K562 (cell line): ENCODE data around the gene RABGAP1L. TPM values are rescaled to one million over a fixed set of nuclear protein-coding genes. Genes with fewer than 3 reads are reported as not detected.
A peak's percentile ranks its signal among the peaks of the same experiment; 100 is the strongest.

ENCODE experiments used
- ATAC-seq: fragments of 200-7000 bp; cut with Tn5 transposase; 3 replicates; pipeline ENCODE4 v1.9.1; 2020; ENCODE audit warnings: moderate library complexity
- BruUV-seq: library from RNA; stranded (reverse); fragments of 400-500 nt; replicated peaks from 2 replicates; lab custom pipeline; 2021; lab: Mats Ljungman, UMichigan
- CTCF ChIA-PET: fragments of 300-600 bp; formaldehyde crosslinking; extraction: SDS; loops from one replicate; lab custom pipeline; 2021; ENCODE audit warnings: low intra/inter-chr PET ratio; lab: Yijun Ruan, JAX
- POLR2A ChIA-PET: fragments of 300-600, 350-650 bp; sonication (Branson Sonifier 250); formaldehyde crosslinking; extraction: SDS; loops from one replicate; lab custom pipeline; 2021; ENCODE audit warnings: antibody characterized with exemption, inconsistent platforms; lab: Yijun Ruan, JAX
- DNase-seq, 4 experiments: peaks; one replicate each; pipeline versions ENCODE4 v3.0.0 to v3.0.0-alpha.2; 2011 to 2018; ENCODE audit warnings: low spot score in 3 of 4, mixed read lengths in 3 of 4; ENCODE audit errors: extremely low read depth in 1 of 4
- FAIRE-seq: peaks from 2 replicates; lab custom pipeline; 2011; peaks lifted over from hg19 to GRCh38; lab: Jason Lieb, UNC
- H2AFZ ChIP-seq: 2 replicates; pipeline ENCODE4 v1.6.0; 2011; ENCODE audit warnings: low read depth, low read length, control low read depth, inconsistent platforms
- H3K27ac ChIP-seq: fragments of 200-600 bp; 3 replicates; pipeline ENCODE4 v1.8.0; 2011; ENCODE audit warnings: low read depth, mild to moderate bottlenecking, control low read depth, inconsistent platforms, low read length, moderate library complexity, mixed read lengths; ENCODE audit errors: extremely low read depth
- H3K27me3 ChIP-seq, 2 experiments: fragments of 300-600 bp in 1 of 2; 2 replicates in 1 of 2; 3 replicates in 1 of 2; pipeline versions ENCODE4 v1.6.0 to v1.8.0; 2011; ENCODE audit warnings: inconsistent platforms in 2 of 2, low read length in 2 of 2, mild to moderate bottlenecking in 1 of 2, mixed read lengths in 1 of 2, moderate library complexity in 1 of 2; ENCODE audit not compliant: control insufficient read depth in 2 of 2, insufficient read depth in 2 of 2
- H3K36me3 ChIP-seq: fragments of 300-600 bp; 3 replicates; pipeline ENCODE4 v1.8.0; 2011; ENCODE audit warnings: mild to moderate bottlenecking, low read length, inconsistent platforms; ENCODE audit not compliant: control insufficient read depth, insufficient read depth
- H3K4me1 ChIP-seq, 2 experiments: fragments of 200-600 bp in 1 of 2; replicated peaks in 1 of 2; 2 replicates in 1 of 2; 3 replicates in 1 of 2; pipeline versions ENCODE4 v1.5.1 to v1.8.0; 2011; ENCODE audit warnings: inconsistent platforms in 2 of 2, low read length in 2 of 2, mild to moderate bottlenecking in 1 of 2, mixed read lengths in 1 of 2, moderate library complexity in 1 of 2; ENCODE audit not compliant: control insufficient read depth in 2 of 2, insufficient read depth in 2 of 2
- H3K4me2 ChIP-seq: 2 replicates; pipeline ENCODE4 v1.6.1; 2011; ENCODE audit warnings: low read length, control low read depth, inconsistent platforms, mixed read lengths; ENCODE audit not compliant: insufficient read depth
- H3K4me3 ChIP-seq: fragments of 200-600 bp; sonication (generic), shearing (Covaris generic); 2 replicates; pipeline ENCODE4 v1.5.1; 2016; ENCODE audit warnings: control low read depth, inconsistent platforms
- H3K79me2 ChIP-seq: fragments of 200-600 bp; 3 replicates; pipeline ENCODE4 v1.8.0; 2011; ENCODE audit warnings: low read length, inconsistent platforms; ENCODE audit not compliant: control insufficient read depth, insufficient read depth
- H3K9ac ChIP-seq, 2 experiments: 2 replicates each; pipeline versions ENCODE4 v1.6.0 to v1.6.1; 2011; ENCODE audit warnings: low read depth in 2 of 2, low read length in 2 of 2, control low read depth in 1 of 2, inconsistent platforms in 1 of 2, mild to moderate bottlenecking in 1 of 2, mixed read lengths in 1 of 2; ENCODE audit not compliant: insufficient read depth in 1 of 2
- H3K9me1 ChIP-seq: one replicate; pipeline ENCODE4 v1.6.0; 2011; ENCODE audit warnings: inconsistent platforms, mild to moderate bottlenecking, low read length, moderate library complexity; ENCODE audit not compliant: control insufficient read depth, insufficient read depth
- H3K9me3 ChIP-seq: replicated peaks from 2 replicates; pipeline ENCODE4 v1.5.1; 2011; ENCODE audit warnings: low read depth, low read length, inconsistent platforms; ENCODE audit not compliant: control insufficient read depth, insufficient read depth
- H4K20me1 ChIP-seq: replicated peaks from 2 replicates; pipeline ENCODE4 v1.6.1; 2011; ENCODE audit warnings: low read length, inconsistent platforms, mixed read lengths; ENCODE audit not compliant: control insufficient read depth, insufficient read depth
- ESRRA ChIP-seq: fragments of 450-650 bp; IDR thresholded peaks from 2 replicates; pipeline ENCODE4 v1.6.1; 2014; ENCODE audit warnings: low read depth, mild to moderate bottlenecking, moderate library complexity, borderline replicate concordance
- FOXA1 ChIP-seq: fragments of 450-650 bp; IDR thresholded peaks from 2 replicates; pipeline ENCODE4 v1.6.1; 2016; ENCODE audit warnings: mild to moderate bottlenecking, borderline replicate concordance
- RAD21 ChIP-seq, 2 experiments: fragments of 250-450 bp in 1 of 2; fragments of 450-650 bp in 1 of 2; sonication (Bioruptor Pico) in 1 of 2; formaldehyde crosslinking in 1 of 2; IDR thresholded peaks in 1 of 2; conservative IDR thresholded peaks in 1 of 2; 2 replicates each; pipeline versions ENCODE4 v1.4.0 to v1.8.0; 2020 to 2022; ENCODE audit warnings: mild to moderate bottlenecking in 2 of 2, moderate library complexity in 1 of 2
- RB1 ChIP-seq: fragments of 450-650 bp; IDR thresholded peaks from 2 replicates; pipeline ENCODE4 v1.6.1; 2017; ENCODE audit warnings: low read depth, mild to moderate bottlenecking
- RBM17 ChIP-seq: fragments of 200-400 bp; formaldehyde crosslinking; IDR thresholded peaks from 2 replicates; pipeline ENCODE4 v1.6.1; 2017; ENCODE audit warnings: low read depth, mild to moderate bottlenecking, low read length, borderline replicate concordance
- RBM22 ChIP-seq: fragments of 200-400 bp; formaldehyde crosslinking; IDR thresholded peaks from 2 replicates; pipeline ENCODE4 v1.6.1; 2018; ENCODE audit warnings: low read length, low read depth; ENCODE audit not compliant: poor library complexity, severe bottlenecking
- RFX7 ChIP-seq: fragments of 250-450 bp; sonication (Bioruptor Pico); IDR thresholded peaks from 2 replicates; pipeline ENCODE4 v1.5.1; 2021; ENCODE audit warnings: mild to moderate bottlenecking
- ZC3H4 ChIP-seq: sonication (generic); formaldehyde crosslinking; IDR thresholded peaks from 2 replicates; pipeline ENCODE4 v1.9.0; 2021; ENCODE audit warnings: missing genetic modification reagents, borderline replicate concordance
- ZNF445 ChIP-seq: fragments of 250-450 bp; sonication (Bioruptor Pico); IDR thresholded peaks from 2 replicates; pipeline ENCODE4 v1.4.0; 2020; ENCODE audit warnings: low read depth, mild to moderate bottlenecking, moderate library complexity
- WGBS: fragments of 100-300 bp; shearing (Covaris generic); methylation state at CpG from one replicate; pipeline ENCODE4 v1.1.6; 2016; ENCODE audit warnings: low coverage, mixed read lengths; ENCODE audit not compliant: insufficient coverage; ENCODE audit errors: missing lambda C conversion rate; 5-methylcytosine and 5-hydroxymethylcytosine counted together
- in situ Hi-C: fragments of 300-500 bp; cut with MboI; formaldehyde crosslinking; loops from 4 replicates; pipeline ENCODE4 v1.15.0; 2018; ENCODE audit warnings: inconsistent platforms, mixed read lengths
- intact Hi-C: fragments of 100-400 bp; cut with micrococcal nuclease; formaldehyde crosslinking; loops from 2 replicates; pipeline ENCODE4 v1.14.2; 2022
- polyA plus RNA-seq, 8 experiments: library from polyadenylated mRNA; depleted of rRNA in 4 of 8; stranded (reverse) in 5 of 8; unstranded in 3 of 8; fragments of >200 nt; fragmentation: Nextera tagmentation in 2 of 8; fragmentation: Illumina TruSeq in 1 of 8; extraction: Ambion mirVana in 2 of 8; extraction: Trizol in 1 of 8; gene quantifications; 2 replicates each; pipeline versions ENCODE4 v1.2.1 to v1.2.3, GENCODE V29; 2011 to 2014; ENCODE audit warnings: inconsistent platforms in 1 of 8, missing spikeins in 1 of 8
- total RNA-seq, 7 experiments: library from RNA; depleted of rRNA in 6 of 7; stranded (reverse); fragments of >200 nt in 6 of 7; fragmentation: Illumina TruSeq in 2 of 7; extraction: Trizol in 2 of 7; gene quantifications; 2 replicates each; pipeline versions ENCODE4 v1.2.1 to v1.2.3, GENCODE V29; 2011 to 2021; ENCODE audit warnings: low replicate concordance in 1 of 7
- TF ChIP-seq, protein P1 (sequence below): IDR thresholded peaks from 3 replicates; pipeline ENCODE4 v1.6.1; 2011; ENCODE audit warnings: borderline replicate concordance, mild to moderate bottlenecking, moderate library complexity; ENCODE audit not compliant: insufficient read length; ENCODE audit errors: extremely low read depth
- TF ChIP-seq, protein P2 (sequence below): fragments of 250-450 bp; sonication (Bioruptor Pico); IDR thresholded peaks from 2 replicates; pipeline ENCODE4 v1.8.0; 2021; ENCODE audit warnings: mild to moderate bottlenecking, moderate library complexity

RABGAP1L gene
- total and polyA plus RNA-seq, 9 of the 15 experiments (the other 6 are each of a cell fraction or from before 2014, with no cell fraction given): 16.5 to 44.9 (median 26.7) TPM

DNA sequence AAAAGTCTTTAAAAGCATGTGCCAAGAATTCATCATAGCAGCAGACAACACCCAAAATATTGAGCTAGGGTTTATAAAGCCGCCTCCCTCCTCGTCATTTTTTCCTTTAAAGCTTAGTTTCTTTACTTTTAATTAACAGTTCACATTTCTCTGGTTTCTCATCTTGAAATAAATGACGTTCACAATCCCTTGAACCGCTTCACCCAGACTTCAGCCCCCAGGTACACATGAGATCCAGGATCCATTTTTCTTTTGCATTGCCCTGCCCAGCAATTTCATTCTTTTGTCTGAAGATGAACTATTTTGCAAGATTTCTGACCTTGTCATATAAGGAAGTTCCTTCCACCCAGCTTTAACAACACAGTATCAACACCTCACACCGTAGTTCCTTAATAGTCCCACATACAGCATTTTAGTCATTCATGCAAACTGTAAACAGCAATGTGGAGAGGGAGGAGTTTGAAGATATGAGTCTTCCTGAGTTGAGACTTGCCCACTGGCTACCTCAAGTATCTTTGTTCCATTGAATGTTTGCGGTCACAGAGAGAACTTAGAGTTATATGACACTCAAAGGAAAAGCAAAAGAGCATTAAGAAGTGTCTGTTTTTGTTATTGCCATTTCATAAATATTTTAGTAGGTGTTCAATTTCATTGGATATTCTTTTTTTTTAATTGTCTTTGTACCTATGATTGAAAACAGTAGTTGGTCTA is 805.1 kb downstream of the RABGAP1L start:
- no TSS peak for BruUV-seq
- POLR2A ChIA-PET: interaction anchor here (0.6 to 1.6 kb wide), 10 partner anchors 10 to 37 kb away, joined by 3 to 6 read pairs (median 3); no protein-coding TSS in a partner anchor
- Histone ChIP-seq H3K36me3 (peaks cover 3% of the 10 kb centered on the region; the same call in 1 of the 3 replicates), H3K27me3 (no peaks in the 10 kb centered on the region), H3K79me2 (peaks cover 4% of the 10 kb centered on the region; the same call in 1 of the 3 replicates), H3K4me2 (peak overlapping the region; percentile 75), H4K20me1 (no peaks in the 10 kb centered on the region), H2AFZ (peak overlapping the region; percentile 78), H3K9me3 (no peaks in the 10 kb centered on the region), H3K27ac (peak overlapping the region; percentile 88), H3K4me1 (peaks cover 3 to 51% of the 10 kb centered on the region in 2 experiments; a peak in 4 of 5 replicates), H3K9ac (peak overlapping the region in 1 of 2 experiments; percentile 64; a peak in 2 of 4 replicates), H3K9me1 (no peaks in the 10 kb centered on the region), H3K4me3 (peak overlapping the region; percentile 9; the same call in 1 of the 2 replicates)
- peak; percentile 90 for ATAC-seq
- CTCF ChIA-PET: interaction anchor here (0.6 kb wide), 1 partner anchor 12 kb away, joined by 6 read pairs; no protein-coding TSS in a partner anchor
- in situ Hi-C loops (no loop called here), intact Hi-C loops (loop anchor here (2.0 kb wide), 1 partner anchor 34 kb away; the partner anchor contains the start of gene CACYBP)
- WGBS: 11% methylated on average over 6 of the region's 6 CpGs
- FAIRE-seq: peak; percentile 92
- peak; percentile 22 to 90 (median 52) for DNase-seq
- TF ChIP-seq FOXA1 (no peak), RFX7 (CRISPR knock-in tag) (no peak), RBM17 (no peak), ESRRA (peak; percentile 90; the same call in 1 of the 2 replicates), ZC3H4 (CRISPR knock-in tag) (no peak), RB1 (no peak), ZNF445 (CRISPR knock-in tag) (no peak), RAD21 (CRISPR knock-in tag; conservative IDR thresholded peaks at IDR 0.05 in 1 of 2, IDR thresholded peaks at IDR 0.05 in 1 of 2) (no peak), RBM22 (no peak)
- TF ChIP-seq, protein P1, sequence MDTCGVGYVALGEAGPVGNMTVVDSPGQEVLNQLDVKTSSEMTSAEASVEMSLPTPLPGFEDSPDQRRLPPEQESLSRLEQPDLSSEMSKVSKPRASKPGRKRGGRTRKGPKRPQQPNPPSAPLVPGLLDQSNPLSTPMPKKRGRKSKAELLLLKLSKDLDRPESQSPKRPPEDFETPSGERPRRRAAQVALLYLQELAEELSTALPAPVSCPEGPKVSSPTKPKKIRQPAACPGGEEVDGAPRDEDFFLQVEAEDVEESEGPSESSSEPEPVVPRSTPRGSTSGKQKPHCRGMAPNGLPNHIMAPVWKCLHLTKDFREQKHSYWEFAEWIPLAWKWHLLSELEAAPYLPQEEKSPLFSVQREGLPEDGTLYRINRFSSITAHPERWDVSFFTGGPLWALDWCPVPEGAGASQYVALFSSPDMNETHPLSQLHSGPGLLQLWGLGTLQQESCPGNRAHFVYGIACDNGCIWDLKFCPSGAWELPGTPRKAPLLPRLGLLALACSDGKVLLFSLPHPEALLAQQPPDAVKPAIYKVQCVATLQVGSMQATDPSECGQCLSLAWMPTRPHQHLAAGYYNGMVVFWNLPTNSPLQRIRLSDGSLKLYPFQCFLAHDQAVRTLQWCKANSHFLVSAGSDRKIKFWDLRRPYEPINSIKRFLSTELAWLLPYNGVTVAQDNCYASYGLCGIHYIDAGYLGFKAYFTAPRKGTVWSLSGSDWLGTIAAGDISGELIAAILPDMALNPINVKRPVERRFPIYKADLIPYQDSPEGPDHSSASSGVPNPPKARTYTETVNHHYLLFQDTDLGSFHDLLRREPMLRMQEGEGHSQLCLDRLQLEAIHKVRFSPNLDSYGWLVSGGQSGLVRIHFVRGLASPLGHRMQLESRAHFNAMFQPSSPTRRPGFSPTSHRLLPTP: no peak
- TF ChIP-seq, protein P2, sequence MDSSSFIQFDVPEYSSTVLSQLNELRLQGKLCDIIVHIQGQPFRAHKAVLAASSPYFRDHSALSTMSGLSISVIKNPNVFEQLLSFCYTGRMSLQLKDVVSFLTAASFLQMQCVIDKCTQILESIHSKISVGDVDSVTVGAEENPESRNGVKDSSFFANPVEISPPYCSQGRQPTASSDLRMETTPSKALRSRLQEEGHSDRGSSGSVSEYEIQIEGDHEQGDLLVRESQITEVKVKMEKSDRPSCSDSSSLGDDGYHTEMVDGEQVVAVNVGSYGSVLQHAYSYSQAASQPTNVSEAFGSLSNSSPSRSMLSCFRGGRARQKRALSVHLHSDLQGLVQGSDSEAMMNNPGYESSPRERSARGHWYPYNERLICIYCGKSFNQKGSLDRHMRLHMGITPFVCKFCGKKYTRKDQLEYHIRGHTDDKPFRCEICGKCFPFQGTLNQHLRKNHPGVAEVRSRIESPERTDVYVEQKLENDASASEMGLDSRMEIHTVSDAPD: no peak
